ENCODE measurements around the gene FCF1. TPM values are rescaled to one million over a fixed set of nuclear protein-coding genes. Genes with fewer than 3 reads are reported as not detected.

The FCF1 gene
- total RNA-seq, 6 donors from 2014 or later: 11.5 to 40.4 (median 30.0) TPM

DNA sequence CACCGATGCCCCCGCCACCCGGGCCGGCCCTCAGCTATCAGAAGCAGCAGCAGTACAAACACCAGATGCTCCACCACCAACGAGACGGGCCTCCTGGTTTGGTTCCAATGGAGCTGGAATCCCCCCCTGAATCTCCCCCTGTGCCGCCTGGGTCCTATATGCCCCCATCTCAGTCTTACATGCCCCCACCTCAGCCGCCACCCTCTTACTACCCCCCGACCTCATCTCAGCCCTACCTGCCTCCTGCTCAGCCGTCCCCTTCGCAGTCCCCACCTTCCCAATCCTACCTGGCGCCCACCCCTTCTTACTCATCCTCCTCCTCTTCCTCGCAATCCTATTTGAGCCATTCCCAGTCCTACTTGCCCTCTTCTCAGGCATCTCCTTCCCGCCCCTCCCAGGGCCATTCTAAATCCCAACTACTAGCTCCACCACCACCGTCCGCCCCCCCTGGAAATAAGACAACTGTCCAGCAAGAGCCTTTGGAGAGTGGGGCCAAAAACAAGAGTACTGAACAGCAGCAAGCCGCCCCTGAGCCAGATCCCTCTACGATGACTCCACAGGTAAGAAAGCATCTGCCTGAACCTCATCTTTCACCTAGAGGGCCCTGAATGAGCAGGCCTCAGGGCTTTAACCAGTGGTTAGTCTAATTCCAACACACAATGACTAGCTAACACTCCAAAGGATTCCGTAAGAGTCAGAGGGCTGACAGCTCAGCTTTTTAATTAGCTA, 51.0 kb downstream of the FCF1 start:
- ATAC-seq (ENCODE audit: low FRiP score in 2 of 2): no peak
- peak overlapping the region; percentile 90 to 98 (median 96) for H3K4me3 ChIP-seq
- peak overlapping the region; percentile 93 to 96 (median 94) for H3K27ac ChIP-seq
- peaks cover 29 to 57% (median 42%) of the 10 kb centered on the region in 4 donors for H3K4me1 ChIP-seq
- H3K36me3 ChIP-seq: no peaks in the 10 kb centered on the region
- peak in 1 of 2 donors; percentile 21 for DNase-seq
- H3K9me3 ChIP-seq: no peaks in the 10 kb centered on the region
- TF ChIP-seq POLR2A (IDR thresholded peaks at IDR 0.05): no peak
- TF ChIP-seq POLR2AphosphoS5 (IDR thresholded peaks at IDR 0.05): no peak
- no peak for TF ChIP-seq EP300 (IDR thresholded peaks at IDR 0.05)
- TF ChIP-seq CTCF (IDR thresholded peaks at IDR 0.05): no peak
- no peaks in the 10 kb centered on the region for H3K27me3 ChIP-seq
- 2% methylated on average over 16 to 19 of the region's 19 CpGs for WGBS, 2 donors

DNA sequence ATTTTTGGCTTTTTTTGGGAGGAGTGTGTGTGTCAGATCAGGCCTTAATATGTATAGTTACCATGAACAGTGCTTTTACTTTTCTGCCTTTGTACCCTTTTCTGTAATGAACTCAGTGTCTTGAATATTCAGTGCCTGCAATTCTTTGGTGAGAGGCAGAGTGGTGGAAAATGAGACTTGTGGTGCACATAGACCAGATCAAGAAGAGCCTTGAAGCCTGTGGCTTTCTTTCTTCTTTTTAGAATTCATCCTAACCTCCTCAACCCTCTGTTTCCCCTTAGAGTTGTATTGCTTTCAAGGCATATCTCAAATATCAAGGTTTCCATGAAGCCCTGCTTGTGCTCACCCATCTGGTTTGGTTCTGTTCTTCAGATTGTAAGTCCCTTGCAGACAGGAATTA, 52.8 kb downstream of the FCF1 start:
- Histone ChIP-seq H3K36me3 (no peaks in the 10 kb centered on the region), H3K4me1 (peaks cover 29 to 61% (median 42%) of the 10 kb centered on the region in 4 donors), H3K4me3 (peak overlapping the region in 2 of 4 donors; percentile 97 to 98), H3K27me3 (no peaks in the 10 kb centered on the region), H3K9me3 (no peaks in the 10 kb centered on the region), H3K27ac (no peak overlapping the region)
- TF ChIP-seq POLR2AphosphoS5 (IDR thresholded peaks at IDR 0.05): no peak
- TF ChIP-seq CTCF (IDR thresholded peaks at IDR 0.05): no peak
- no peak for TF ChIP-seq EP300 (IDR thresholded peaks at IDR 0.05)
- no peak for TF ChIP-seq POLR2A (IDR thresholded peaks at IDR 0.05)
- ATAC-seq (ENCODE audit: low FRiP score in 2 of 2): no peak
- DNase-seq: no peak

- TF ChIP-seq POLR2A (IDR thresholded peaks at IDR 0.05): no peak
- no peak for TF ChIP-seq POLR2AphosphoS5 (IDR thresholded peaks at IDR 0.05)
- TF ChIP-seq EP300 (IDR thresholded peaks at IDR 0.05): no peak
- TF ChIP-seq CTCF (IDR thresholded peaks at IDR 0.05): no peak
- Histone ChIP-seq H3K27ac (no peak overlapping the region), H3K27me3 (no peaks in the 10 kb centered on the region), H3K9me3 (no peaks in the 10 kb centered on the region), H3K4me1 (peaks cover 13 to 27% (median 20%) of the 10 kb centered on the region in 4 donors), H3K36me3 (peaks cover 0 to 7% (median under 1%) of the 10 kb centered on the region in 4 donors), H3K4me3 (no peak overlapping the region)
- ATAC-seq (ENCODE audit: low FRiP score in 2 of 2): no peak
- DNase-seq: no peak
- WGBS, 2 donors: 75 to 82% methylated on average over 5 of the region's 5 CpGs
Observed at GRCh38 chr14:74771399-74771798, 58.5 kb downstream of the FCF1 start.

DNA sequence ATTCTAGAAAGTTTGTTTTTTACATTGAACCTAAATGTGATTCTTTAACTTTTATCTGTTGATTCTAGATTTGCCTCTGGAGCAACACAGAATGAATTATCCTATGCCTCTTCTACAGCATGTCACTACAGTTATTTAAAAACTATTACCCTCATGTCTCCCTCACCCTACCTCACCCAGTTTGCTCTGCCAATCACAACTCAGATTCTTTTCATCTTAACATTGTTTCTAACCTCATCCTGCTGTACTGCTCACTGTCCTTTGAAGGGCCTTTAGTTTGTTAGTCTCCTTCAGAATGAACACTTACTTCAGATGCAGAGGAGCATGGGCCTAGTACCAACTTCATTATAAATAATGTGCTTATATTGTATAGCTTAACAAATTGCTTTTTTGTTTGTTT, 71.7 kb downstream of the FCF1 start:
- ATAC-seq (ENCODE audit: low FRiP score in 2 of 2): no peak
- H3K27me3 ChIP-seq: no peaks in the 10 kb centered on the region
- H3K36me3 ChIP-seq: peaks cover 22 to 78% (median 48%) of the 10 kb centered on the region in 4 donors
- no peak for DNase-seq
- no peak overlapping the region for H3K4me3 ChIP-seq
- no peaks in the 10 kb centered on the region for H3K9me3 ChIP-seq
- H3K4me1 ChIP-seq: no peaks in the 10 kb centered on the region
- no peak overlapping the region for H3K27ac ChIP-seq
- TF ChIP-seq EP300 (IDR thresholded peaks at IDR 0.05): no peak
- TF ChIP-seq CTCF (IDR thresholded peaks at IDR 0.05): no peak
- no peak for TF ChIP-seq POLR2AphosphoS5 (IDR thresholded peaks at IDR 0.05)
- TF ChIP-seq POLR2A (IDR thresholded peaks at IDR 0.05): no peak
